Muscle of leg (tissue), 11 donors: ENCODE data around the gene LRCH1. TPM values are rescaled to one million over a fixed set of nuclear protein-coding genes. Genes with fewer than 3 reads are reported as not detected.

Experiments used
- DNase-seq: peaks from one replicate; pipeline ENCODE4 v3.0.0; 2013
- H3K27ac ChIP-seq: one replicate; pipeline ENCODE4 v1.5.1; 2013; ENCODE audit warnings: mild to moderate bottlenecking, low read length, control low read depth
- H3K27me3 ChIP-seq: one replicate; pipeline ENCODE4 v1.6.1; 2013; ENCODE audit warnings: low read length; ENCODE audit not compliant: control insufficient read depth, insufficient read depth
- H3K36me3 ChIP-seq: one replicate; pipeline ENCODE4 v1.6.1; 2013; ENCODE audit warnings: low read length; ENCODE audit not compliant: control insufficient read depth, insufficient read depth
- H3K4me1 ChIP-seq: one replicate; pipeline ENCODE4 v1.6.1; 2013; ENCODE audit warnings: low read length; ENCODE audit not compliant: control insufficient read depth, insufficient read depth
- H3K4me3 ChIP-seq: one replicate; pipeline ENCODE4 v1.5.1; 2013; ENCODE audit warnings: low read length, control low read depth
- H3K9me3 ChIP-seq: replicated peaks from 2 replicates; pipeline ENCODE4 v1.6.1; 2013; ENCODE audit warnings: low read depth, low read length; ENCODE audit not compliant: control insufficient read depth
- WGBS: methylation state at CpG from one replicate; pipeline ENCODE4 v1.1.5; 2013; ENCODE audit warnings: missing lambda C conversion rate; ENCODE audit not compliant: insufficient coverage; 5-methylcytosine and 5-hydroxymethylcytosine counted together
- polyA plus RNA-seq, 8 donors: library from polyadenylated mRNA; unstranded; fragments of 120-200 nt; gene quantifications; one replicate each; pipeline versions ENCODE4 v1.2.1 to v1.2.3, GENCODE V29; 2013; ENCODE audit warnings: inconsistent platforms in 1 of 8, low replicate concordance in 1 of 8; ENCODE audit not compliant: insufficient read length in 8 of 8, insufficient read depth in 1 of 8
- total RNA-seq: library from RNA; stranded (reverse); fragments of 120-200 nt; gene quantifications from one replicate; pipeline ENCODE4 v1.2.4, GENCODE V29; 2013

LRCH1 gene
- total and polyA plus RNA-seq, 9 donors, result 13.6 to 22.9 (median 19.8) TPM

GRCh38 chr13:46630431-46631178, 77.6 kb downstream of the LRCH1 start:
- H3K9me3 ChIP-seq, result no peaks in the 10 kb centered on the region
- no peak overlapping the region for H3K4me3 ChIP-seq
- peaks cover 9% of the 10 kb centered on the region for H3K4me1 ChIP-seq
- H3K27ac ChIP-seq, result no peak overlapping the region
- WGBS, result no CpG with 5 or more reads among the region's 1 CpG
- H3K36me3 ChIP-seq, result no peaks in the 10 kb centered on the region
- H3K27me3 ChIP-seq, result no peaks in the 10 kb centered on the region
- DNase-seq, result no peak

DNA sequence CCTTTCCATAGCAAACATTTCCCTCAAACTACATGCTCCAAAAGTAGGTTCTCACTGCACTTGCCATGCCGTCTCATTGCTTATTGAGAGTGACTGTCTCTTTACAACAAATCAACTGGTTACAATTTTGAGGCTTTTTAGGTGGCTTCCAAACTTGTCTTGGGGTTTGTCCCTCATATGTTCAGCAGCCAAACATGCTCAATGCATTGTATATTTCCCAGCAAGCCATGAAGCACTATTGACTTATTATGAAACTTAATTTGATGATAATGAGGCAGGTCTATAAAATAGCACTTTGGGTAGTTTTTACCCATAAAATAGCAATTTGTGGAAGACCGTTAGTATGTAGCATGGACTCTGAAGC, 78.2 kb downstream of the LRCH1 start:
- Histone ChIP-seq H3K4me3 (no peak overlapping the region), H3K9me3 (no peaks in the 10 kb centered on the region), H3K27ac (no peak overlapping the region), H3K4me1 (peaks cover 9% of the 10 kb centered on the region), H3K36me3 (no peaks in the 10 kb centered on the region), H3K27me3 (no peaks in the 10 kb centered on the region)
- DNase-seq, result no peak
- WGBS, result no CpG with 5 or more reads among the region's 2 CpGs

DNA sequence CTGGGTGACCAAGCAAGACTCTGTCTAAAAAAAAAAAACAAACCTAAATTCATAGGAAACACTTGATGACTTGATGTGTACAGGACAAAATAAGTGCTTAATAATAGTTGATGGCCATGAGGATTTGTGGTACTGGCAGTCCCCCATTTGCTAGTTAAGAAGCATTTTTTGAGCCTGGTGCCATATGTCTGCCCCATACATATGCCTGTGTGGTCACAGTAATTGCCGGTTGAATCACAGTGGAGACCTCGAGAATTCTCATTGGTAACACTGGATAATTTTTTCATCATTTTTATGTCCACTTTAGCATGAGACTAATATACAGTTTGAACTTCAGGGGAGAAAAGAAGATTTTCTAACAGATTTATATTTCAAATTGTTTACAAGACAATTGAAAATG, 79.2 kb downstream of the LRCH1 start:
- Histone ChIP-seq H3K4me3 (no peak overlapping the region), H3K9me3 (no peaks in the 10 kb centered on the region), H3K27me3 (no peaks in the 10 kb centered on the region), H3K27ac (no peak overlapping the region), H3K36me3 (no peaks in the 10 kb centered on the region), H3K4me1 (peaks cover 10% of the 10 kb centered on the region)
- 100% methylated on average over 1 of the region's 2 CpGs for WGBS
- DNase-seq, result no peak

GRCh38 chr13:46633416-46633815, 80.4 kb downstream of the LRCH1 start:
- Histone ChIP-seq H3K36me3 (no peaks in the 10 kb centered on the region), H3K4me3 (no peak overlapping the region), H3K9me3 (no peaks in the 10 kb centered on the region), H3K27ac (peak overlapping the region; percentile 75), H3K27me3 (no peaks in the 10 kb centered on the region), H3K4me1 (peaks cover 12% of the 10 kb centered on the region)
- WGBS, result 20% methylated on average over 1 of the region's 3 CpGs
- peak; percentile 75 for DNase-seq

- Histone ChIP-seq H3K27me3 (no peaks in the 10 kb centered on the region), H3K9me3 (no peaks in the 10 kb centered on the region)
- WGBS, result 38% methylated on average over 2 of the region's 2 CpGs
Measured at GRCh38 chr13:46636451-46636850, 83.5 kb downstream of the LRCH1 start.

DNA sequence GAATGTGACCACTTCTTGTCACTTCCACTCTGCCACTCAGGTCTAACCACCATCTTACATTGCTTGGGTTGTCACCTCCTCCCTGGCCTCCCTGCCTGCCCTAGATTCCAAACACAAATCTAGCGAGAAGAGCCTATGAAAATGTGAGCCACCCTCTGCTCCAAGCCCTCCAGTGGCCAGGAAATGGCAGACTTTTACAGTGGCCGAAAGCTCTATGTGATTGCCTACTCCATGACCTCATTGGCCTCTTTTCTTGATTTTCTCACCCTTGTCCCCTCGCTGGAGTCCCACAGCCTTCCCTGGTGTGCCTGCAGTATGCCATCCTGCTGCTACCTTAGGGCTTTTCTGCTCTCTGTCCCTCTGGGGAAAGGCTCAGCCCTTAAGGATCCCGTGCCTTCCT, 84.2 kb downstream of the LRCH1 start:
- DNase-seq, result no peak
- Histone ChIP-seq H3K36me3 (no peaks in the 10 kb centered on the region), H3K4me1 (peaks cover 30% of the 10 kb centered on the region), H3K4me3 (no peak overlapping the region), H3K9me3 (no peaks in the 10 kb centered on the region), H3K27me3 (no peaks in the 10 kb centered on the region), H3K27ac (no peak overlapping the region)
- 91% methylated on average over 4 of the region's 4 CpGs for WGBS

More at GRCh38 chr13:46636451-46636850, 83.5 kb downstream of the LRCH1 start:
- Histone ChIP-seq H3K27ac (no peak overlapping the region), H3K4me1 (peaks cover 23% of the 10 kb centered on the region), H3K36me3 (no peaks in the 10 kb centered on the region), H3K4me3 (no peak overlapping the region)
- DNase-seq, result no peak

DNA sequence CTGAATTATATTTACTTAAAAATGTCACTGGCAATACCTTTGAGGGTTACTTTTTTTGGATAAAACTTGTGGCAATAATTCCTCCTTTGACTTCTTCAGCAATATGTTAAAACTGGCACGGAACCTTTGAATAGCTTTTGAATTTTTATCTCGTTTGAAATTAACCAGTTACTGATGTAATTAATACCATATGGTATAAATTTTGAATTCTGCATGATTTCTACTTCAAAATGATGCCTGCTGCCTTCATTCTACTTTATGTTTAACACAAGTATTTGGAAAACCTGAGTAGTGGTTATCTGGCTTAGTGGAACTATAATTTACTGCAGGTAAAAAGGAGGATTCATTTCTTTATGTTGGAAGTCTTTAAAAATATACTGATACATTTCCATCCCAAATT, 85.3 kb downstream of the LRCH1 start:
- H3K27ac ChIP-seq, result no peak overlapping the region
- DNase-seq, result no peak
- no peaks in the 10 kb centered on the region for H3K9me3 ChIP-seq
- H3K4me1 ChIP-seq, result peaks cover 33% of the 10 kb centered on the region
- H3K4me3 ChIP-seq, result no peak overlapping the region
- no CpG with 5 or more reads among the region's 2 CpGs for WGBS
- H3K27me3 ChIP-seq, result no peaks in the 10 kb centered on the region
- H3K36me3 ChIP-seq, result no peaks in the 10 kb centered on the region

DNA sequence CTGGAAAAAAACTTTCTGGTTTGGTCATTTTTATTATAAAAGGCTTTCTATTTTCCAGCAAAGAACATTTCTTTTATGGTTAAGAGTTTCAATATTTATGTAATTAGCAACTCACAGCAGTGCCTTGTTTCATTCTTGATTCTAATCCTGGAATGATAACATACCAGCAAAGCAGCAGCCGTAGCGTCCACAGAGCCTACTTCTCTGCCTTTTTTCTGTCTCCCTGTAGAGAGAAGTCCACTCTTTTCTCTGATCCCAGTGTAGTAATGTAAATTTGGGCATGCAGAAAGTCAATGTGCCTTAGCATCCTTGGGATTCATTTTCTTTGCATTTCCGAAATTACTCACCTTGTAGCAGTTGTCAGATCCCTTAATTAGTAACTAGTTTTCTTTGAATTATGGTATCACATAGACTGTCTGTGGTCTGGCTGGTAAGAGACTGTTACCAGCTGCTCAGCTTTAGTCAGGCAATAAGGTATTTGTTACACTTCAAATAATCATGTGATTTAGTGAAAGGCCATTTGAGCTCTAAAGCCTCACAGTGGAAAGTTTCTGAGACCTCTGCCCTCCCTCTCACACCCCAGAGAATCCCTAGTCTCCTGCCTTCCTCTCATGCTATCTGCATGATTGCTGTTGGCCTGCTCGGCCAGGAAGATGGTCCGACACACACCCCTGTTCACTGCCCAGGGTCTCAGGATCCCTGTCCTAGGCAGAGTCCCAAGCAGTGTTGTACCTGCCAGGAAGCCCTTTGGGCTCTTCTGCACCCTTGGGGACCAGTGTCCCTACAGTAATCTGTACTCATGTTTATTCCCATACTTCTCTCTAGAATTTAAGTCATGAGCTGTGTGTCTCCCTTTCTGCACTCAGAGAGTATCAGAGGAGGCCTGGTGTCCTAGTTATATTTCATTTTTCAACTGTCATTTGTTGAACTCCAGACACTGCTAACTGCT, 86.3 kb downstream of the LRCH1 start:
- H3K4me3 ChIP-seq, result no peak overlapping the region
- no peaks in the 10 kb centered on the region for H3K36me3 ChIP-seq
- H3K9me3 ChIP-seq, result no peaks in the 10 kb centered on the region
- H3K27me3 ChIP-seq, result no peaks in the 10 kb centered on the region
- no peak for DNase-seq
- H3K27ac ChIP-seq, result peak overlapping the region; percentile 29
- peaks cover 29% of the 10 kb centered on the region for H3K4me1 ChIP-seq
- 78% methylated on average over 2 of the region's 5 CpGs for WGBS

DNA sequence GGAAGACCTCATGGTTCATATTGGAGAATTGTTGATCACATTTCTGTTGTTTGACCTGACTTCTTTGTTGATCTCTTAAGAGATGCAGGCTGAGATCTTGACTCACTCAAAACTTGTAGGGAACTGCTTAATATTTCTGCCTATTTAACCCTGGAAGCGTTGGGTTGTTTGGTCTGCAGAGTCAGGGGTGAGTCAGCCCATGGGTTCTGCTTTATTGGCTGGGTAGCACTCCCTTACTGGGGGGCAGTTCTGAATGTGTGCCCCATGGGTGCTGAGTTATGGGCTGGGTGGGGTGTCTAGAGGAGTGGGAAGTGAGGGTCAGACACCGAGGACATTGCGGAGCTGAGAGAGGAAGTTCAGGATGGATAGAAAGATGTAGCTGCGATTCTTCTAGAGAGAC, 87.9 kb downstream of the LRCH1 start:
- Histone ChIP-seq H3K4me3 (no peak overlapping the region), H3K36me3 (no peaks in the 10 kb centered on the region), H3K27me3 (no peaks in the 10 kb centered on the region), H3K4me1 (peaks cover 31% of the 10 kb centered on the region), H3K9me3 (no peaks in the 10 kb centered on the region), H3K27ac (peak overlapping the region; percentile 64)
- WGBS, result 100% methylated on average over 1 of the region's 4 CpGs
- no peak for DNase-seq
